GM18508 (cell line): ENCODE data around the gene E2F7.

Experiments used
- ATAC-seq: cut with Tn5 transposase; IDR thresholded peaks from one replicate; pipeline ENCODE4 v1.9.1; 2021; ENCODE audit warnings: moderate number of reproducible peaks; ENCODE audit not compliant: insufficient read depth, unreplicated experiment

The E2F7 gene

DNA sequence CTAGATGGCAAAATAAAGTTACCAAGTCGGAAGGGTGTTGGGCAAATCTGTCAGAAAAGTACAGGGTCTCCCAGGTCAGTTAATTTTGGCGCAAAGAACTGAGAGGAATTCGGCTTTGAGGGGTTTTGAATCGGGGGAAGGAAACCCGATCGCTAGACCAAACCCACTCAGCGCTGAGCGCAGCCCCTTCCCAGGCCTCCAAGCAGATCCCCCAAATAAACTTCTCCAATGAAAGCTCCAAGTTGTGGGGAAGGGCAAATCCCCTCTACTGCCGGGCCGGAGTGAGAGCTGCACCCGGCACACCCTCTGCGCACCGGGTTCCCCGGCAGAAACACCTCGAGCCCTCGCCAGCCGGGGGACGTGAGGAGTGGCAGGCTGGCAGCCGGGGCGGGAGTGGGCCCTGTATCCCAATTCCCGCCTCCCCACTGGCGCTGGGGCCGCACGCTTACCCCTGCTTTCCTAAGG is 441 bp downstream of the E2F7 start:
- ATAC-seq = no peak

DNA sequence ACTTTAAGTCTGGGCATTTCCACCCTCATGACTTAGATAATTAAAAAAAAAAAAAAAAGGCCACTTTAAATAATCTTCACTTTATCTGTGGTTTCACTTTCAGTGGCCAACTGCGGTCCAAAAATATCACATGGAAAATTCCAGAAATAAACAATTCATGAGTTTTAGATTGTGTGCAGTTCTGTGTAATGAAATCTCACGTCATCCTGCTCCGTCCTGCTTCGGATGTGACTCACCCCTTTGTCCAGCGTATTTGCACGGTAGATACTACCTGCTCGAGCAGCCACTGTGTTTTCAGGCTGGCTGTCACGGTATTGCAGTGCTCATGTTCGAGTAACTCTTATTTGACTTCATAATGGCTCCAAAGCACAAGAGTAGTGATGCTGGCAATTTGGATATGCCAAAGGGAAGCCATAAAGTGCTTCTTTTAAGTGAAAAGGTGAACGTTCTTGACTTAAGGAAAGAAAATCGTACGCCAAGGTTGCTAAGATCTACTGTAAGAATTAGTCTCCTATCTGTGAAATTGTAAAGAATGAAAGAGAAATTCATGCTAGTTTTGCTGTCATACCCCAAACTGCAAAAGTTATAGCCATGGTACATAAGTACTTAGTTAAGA is 2.4 kb downstream of the E2F7 start:
- peak; percentile 35 for ATAC-seq

DNA sequence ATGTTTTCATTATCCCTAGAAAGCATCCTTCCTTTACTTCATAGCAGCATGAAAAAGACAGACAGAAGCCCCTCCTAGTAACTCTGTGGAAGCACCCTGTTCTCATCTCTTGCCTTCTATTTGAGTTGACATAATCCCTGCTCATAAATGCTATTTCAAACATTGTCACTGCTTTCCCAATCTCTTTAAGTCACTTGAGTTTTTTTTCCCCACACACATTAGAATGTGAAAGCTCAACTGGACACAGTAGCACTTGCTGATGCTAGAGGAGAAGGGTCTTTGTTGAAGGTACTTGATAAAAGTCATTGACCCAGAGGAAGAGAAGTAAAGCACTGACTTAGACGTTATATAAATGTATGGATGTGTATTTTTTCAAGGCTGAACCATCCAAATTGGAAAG is 3.0 kb downstream of the E2F7 start:
- no peak for ATAC-seq

DNA sequence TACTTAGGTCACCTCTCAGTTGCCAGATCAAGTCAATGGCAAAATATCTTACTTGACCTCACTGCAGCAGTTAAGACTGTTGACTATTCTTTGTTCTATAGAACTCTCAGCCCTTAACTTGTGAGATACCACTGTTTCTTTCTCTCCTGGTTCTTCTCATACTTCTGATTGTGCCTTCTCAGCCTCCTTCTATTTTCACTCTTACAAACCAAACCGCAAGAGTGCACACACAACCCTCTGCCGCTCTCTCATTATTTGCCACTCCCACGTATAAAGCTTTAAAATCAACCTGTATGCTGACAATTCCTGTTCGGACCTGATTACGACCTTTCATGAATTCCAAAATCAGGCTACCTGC is 4.5 kb downstream of the E2F7 start:
- ATAC-seq = peak; percentile 29

DNA sequence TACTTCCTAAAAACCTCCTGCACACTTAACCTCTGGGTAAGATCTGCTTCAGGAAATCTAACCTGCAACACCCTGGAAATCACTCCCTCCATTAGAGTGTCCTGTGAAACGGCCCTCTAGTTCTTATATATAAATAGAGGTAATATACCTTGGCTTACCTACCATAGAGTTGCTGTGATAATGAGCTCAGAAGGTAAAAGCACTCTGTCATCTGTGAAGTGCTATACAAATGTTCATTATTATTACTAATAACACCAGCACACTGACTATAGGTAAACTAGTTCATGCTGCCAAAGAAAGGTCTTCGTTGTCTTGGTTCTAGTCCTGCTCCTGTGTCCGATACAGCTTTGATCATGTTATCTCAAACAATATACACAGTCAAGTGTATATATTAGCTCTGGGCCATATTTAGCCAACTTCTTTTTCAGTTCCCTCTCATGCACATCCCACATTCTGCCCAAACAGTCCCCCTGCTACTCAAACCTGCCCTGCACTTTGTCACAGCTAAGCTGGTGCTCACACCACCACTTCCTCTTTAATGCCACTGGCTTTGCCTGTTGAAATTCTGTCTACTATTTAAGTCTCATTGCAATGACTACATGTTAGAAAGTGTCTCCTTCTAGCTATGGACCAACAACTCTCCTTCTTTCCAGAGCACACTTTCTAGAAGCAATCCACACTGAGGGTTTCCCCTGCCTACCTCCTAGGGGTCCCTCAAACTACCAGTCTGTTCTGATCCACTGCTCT is 5.1 kb downstream of the E2F7 start:
- peak; percentile 68 for ATAC-seq

DNA sequence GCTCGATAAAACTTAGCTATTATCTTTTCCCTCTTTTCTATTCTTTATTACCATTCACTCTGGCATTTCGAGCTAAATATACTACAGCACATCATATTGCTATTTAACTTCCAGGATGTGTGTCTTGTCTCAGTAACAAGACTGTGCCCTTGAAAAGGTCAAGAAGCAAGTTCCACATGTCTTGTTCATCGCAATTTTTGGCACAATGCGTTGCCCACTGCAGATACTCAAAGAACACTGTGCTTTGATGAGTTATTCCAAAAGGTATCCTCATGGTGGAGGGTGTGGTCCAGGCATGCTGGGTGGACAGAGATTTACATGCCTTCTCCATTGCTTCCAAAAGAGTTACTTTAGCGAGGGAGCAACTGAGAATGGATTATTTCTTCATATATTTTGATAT is 6.6 kb downstream of the E2F7 start:
- ATAC-seq = no peak

DNA sequence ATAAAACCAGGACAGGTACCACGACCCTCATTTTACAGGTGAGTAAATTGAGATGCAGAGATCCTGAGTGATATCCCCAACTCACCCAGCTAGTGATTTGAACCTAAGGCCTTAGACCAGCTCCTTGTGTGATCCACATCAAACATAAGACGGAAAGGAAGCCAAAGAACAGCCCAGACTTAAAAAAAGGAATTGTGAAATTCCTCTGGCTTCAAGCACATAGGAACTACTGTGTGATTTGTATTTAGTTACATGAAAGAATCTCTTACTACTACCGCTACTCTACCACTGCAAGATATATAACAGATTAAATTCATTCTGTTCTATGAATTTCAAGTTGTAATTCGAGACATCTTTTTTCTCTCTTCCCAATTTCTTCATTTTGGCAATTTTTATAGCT is 10.5 kb downstream of the E2F7 start:
- ATAC-seq = no peak

DNA sequence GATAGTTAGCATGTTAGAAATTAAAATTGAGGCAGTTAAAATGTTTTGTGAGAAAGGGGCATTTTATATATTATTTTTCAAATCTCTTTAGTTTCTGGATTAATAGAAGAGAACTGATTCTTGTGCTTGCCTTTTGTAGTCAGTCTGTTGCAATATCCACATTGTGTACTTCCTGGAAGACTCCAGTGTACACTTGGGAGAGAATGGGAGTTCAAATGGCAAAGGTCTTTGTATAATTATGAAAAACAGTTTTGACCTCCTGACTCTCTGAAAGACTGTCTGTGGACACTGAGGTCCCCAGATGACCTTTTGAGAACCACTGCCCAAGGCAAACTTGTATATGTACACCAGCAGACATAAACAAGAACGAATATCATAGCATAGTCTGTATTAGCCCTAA is 12.1 kb downstream of the E2F7 start:
- ATAC-seq = no peak

DNA sequence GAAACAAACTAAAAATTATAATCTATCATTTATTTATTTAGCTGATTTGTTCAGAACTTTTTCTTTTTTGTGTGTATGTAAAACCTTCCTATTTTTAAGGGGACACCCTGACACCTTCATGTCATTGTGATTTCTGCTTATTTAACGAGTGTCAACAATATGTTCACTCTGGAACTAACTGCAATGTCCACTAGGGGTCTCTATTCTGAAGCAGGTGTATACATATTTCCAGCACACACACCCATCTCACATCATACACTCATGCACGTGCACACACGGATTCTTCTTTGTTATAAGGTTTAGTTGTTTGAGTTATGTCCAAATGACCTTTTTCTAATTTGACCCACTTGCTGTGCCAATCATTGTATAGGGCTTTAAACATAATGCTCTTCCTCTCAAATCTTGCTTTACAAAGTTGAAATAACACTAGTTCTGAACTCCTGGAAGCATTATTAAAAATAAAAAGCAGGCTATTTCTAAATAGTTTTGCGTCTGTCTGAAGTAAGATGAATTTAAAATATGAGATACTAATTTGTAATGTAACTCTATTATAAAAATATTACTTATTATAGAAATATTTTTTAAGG is 15.5 kb downstream of the E2F7 start:
- peak; percentile 98 for ATAC-seq

DNA sequence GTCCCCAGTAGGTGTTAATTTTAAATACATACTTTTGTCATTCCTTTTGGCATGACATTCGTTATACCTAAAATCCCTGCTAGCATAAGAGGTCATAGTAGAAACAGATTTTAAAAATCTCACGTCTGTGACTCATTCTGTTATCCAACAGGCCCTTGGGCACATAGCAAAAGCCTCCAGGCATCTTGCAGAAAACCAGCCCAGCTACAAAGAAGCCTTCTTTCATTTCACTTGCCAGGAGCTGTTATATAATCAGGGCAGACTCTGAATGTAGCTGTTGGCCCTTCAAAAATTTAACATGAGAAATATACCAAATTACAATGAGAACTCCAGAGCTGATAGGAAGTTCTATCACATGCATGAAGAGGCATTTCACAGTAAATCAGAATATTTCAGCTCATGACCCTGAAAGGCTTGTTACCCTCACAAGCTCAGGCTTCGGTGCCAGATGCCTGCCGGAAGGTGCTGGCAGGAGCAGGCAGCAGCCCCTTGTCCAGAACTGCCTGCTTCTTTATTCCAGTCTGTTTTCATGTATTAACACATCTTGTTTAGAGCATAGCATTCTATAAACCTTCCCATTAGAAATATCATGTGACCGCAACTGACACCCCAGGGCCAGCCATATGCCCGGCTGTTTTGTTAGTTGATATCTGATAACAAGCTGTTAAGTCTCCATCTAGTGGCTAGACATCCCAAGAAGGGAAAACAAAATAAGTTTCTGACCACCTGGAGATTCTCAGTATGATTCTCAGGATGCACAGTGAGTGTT is 17.8 kb downstream of the E2F7 start:
- ATAC-seq = no peak

DNA sequence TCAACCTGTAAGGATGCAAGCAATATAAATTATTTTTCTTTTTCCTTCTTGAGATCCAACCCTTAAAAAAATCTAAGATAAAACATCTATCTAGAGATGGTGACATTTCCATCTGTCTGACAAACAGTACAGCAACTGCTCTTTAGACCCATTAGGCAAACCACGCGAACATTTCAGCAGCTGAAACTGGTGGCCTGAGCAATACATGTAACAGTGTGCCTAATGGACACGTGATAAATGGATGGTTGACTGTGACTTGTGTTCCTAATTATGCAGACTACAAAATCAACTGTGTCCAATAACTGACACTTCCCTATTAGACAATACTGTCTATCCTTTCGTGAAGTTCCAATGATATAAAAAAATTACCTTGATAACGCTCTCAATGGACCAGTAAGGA is 18.9 kb downstream of the E2F7 start:
- ATAC-seq = no peak

DNA sequence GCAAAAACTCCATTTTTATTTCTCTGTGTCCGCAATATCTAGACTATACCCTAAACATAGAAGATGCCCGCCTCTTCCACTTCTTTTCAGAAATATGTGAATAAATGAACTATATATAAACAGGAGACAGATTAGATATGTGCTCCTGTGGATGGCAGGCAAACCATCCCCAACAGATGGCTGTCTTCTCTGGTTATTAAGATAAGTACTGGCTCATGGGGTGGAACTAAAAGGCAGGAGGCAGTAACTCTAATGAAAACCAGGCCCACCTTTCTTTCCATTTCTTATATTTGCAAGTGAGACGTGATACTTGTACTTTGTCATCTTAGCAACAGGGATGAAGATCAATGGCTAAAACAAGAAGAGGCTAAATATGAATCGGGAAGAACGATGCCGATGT is 20.2 kb downstream of the E2F7 start:
- no peak for ATAC-seq

DNA sequence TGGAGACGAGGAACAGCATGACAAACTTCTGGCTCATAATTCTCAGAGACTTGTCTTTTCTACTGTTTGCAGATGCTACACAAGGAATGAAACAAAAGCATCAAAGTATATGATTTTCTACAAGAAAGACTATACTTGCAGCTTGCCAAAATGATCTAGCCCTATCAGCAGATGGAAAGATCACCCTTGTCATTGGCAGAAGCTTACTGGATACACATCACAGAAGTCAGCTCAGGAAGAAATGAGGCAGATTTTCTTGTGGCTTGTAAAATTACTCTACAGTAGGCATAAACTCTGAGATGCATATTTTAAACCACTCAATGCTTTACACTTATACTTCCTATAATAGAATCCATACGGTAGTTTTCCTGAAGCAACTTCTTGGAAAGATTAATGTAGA is 20.6 kb downstream of the E2F7 start:
- no peak for ATAC-seq

DNA sequence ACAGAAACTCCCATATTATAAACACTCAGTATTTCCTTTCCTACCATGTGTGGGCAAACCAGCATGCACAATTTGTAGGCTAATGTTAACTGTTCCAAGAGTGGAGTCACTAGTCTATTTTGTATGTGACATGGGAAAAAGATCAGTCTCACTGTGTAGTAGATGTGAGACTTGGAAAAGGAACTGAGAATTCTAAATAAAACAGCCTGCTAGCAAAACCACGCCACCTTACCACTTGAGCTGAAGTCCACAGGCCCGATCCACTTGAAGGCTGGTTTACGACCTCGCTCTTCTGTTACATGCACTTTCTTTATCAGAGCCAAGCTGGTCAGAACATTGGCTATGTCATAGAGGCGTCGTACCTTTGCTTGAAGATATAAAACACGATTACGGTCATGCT is 22.5 kb downstream of the E2F7 start:
- no peak for ATAC-seq

DNA sequence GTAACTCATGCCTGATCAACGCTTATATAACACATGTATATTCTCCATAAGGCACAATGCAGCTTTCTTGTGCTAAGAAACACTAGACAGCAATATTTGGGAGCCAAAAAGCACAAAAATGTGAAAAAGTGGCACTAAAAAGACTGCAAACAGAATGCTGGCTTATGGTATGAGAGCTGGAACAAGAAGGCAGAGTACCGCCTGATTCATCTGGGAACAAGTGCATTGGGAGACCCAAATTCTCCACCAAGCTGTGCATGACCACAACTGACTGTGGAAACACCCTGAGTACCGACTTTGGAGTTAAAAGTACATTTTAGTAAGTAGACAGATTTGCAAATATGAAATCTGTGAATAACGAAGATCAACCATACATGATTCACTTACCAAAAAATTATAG is 25.1 kb downstream of the E2F7 start:
- ATAC-seq = no peak

DNA sequence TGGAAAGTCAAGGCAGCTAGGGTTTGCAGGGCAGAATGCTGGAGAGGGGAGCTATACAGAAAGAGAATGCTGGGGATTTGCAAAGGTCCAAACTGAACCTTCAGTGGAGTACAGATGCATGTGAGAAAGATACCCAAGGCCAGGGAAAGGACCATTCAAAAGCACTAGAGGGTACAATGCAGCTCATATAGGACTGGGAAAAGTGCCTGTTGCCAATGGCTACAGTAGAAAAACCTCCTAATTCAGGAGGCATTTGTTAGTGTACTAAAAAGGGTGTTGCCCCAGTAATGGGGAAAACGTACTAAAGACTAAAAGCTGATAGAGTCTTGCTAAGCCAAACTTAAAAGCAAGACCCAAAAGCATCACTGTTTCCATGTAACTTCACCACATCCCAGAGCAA is 30.1 kb downstream of the E2F7 start:
- ATAC-seq = no peak

DNA sequence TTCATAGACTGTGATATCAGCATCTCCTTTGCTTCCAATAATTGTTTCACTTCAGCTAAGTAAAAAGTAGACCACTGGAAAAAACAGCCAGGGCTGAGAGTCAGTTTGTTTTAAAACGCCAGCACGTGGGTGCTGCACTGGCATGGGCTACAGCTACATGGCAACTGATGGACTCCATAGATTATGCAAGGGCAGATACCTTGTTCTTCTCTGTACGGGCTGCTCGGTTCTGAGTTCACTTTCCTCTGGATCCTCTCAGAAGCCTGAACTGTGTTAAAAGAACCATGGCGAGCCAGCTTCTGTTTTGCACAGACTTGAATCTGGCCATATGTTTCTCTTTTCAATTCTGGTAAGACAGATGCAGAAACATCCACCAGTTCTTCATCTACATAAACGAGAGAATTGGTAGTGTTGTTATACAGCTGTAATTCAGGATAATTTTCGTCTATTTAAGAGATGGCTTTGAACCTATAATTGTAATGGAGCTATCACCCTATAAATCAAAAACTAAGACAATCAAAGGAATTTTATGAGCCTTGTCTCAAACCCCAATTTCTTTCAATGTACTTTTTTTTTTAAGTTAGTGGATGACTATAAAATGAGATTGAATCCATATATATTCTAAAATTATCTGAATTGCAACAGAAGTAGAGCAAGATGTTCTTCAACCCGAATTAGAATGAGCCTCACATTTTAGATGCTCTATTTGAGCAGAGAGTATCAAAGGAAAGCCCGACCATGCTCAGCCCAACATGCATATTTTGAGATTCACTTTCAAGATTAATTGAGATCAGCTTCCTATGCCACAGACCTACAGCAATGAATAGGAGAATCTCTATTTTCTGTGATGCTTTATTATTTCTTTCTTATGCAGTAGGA is 31.5 kb downstream of the E2F7 start:
- ATAC-seq = no peak

DNA sequence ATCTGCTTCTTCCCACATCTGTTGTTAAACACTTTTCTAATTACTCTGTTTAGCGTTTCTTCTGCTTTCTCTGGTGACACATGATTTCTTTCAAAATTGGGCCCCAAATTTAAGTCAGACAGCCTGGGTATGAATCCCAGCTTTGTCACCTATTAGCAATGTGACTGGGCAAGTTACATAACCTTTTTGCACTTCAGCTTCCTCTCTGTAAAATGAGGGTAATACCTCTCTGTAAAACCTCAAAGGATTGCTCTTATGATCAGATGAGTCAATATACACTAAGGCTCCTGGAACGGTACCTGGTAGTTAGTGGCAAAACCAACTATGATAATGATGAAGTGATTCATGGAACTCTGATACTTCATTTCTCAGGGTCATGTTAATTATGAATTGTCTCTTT is 33.0 kb downstream of the E2F7 start:
- ATAC-seq = no peak

DNA sequence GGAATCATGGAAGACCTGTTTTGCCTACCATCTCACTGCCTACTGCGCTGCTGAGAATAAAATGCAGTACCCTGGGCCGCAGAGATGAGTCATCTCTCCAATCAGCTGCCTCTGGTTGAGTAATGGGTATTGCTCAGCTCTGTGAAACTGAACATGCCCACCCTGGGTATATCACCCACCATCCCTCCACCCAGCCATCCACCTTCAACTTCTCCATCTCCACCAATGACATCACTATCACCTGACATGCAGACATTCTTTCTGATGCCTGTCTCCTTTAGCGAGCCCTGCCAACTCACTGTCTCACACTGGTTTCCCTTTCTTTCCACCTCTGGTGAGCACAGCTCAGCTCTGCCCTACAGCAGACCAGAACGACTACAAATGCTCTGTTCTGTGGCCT is 33.6 kb downstream of the E2F7 start:
- ATAC-seq = no peak

DNA sequence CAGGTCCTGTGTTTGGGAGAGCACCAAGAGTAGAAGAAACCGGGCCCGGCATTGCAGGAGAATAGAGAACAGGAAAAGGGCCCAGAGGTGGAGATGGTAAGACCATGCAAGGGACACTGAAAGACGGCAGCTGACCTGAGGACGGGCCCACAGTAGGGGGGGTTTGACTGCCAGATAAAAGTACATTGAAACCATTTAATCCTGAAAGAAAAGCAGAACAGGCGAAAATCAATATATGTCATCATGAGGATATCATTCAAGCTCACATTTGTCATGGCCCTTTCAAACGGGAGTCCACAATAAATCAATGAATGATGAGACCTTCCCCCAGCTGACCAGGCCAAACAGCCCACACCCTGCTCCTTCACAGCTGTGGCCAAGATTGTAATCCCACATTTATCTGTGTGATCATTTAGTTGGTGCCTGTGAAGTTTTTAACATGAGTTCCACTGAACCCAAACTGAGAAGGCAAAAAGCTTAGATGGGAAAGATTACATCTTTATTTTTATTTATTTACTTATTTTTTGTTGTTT is 39.5 kb downstream of the E2F7 start:
- no peak for ATAC-seq
